H1 (cell line): ENCODE data around the gene RASGRP1.

Experiments used
- ATF3 ChIP-seq: IDR thresholded peaks from 2 replicates; pipeline ENCODE4 v1.6.1; 2011; ENCODE audit warnings: low read depth, mild to moderate bottlenecking, low read length; ENCODE audit not compliant: insufficient read depth
- BCL11A ChIP-seq, 2 experiments: IDR thresholded peaks; one replicate each; pipeline ENCODE4 v1.6.1; 2011; ENCODE audit warnings: low read depth in 2 of 2, low read length in 2 of 2, mild to moderate bottlenecking in 2 of 2
- CEBPB ChIP-seq: IDR thresholded peaks from 2 replicates; pipeline ENCODE4 v1.6.1; 2012; ENCODE audit warnings: low read depth, low read length
- CHD2 ChIP-seq: IDR thresholded peaks from 2 replicates; pipeline ENCODE4 v1.6.1; 2012; ENCODE audit warnings: low read length, improper control_type of control experiment
- CTCF ChIP-seq, 3 experiments: IDR thresholded peaks; 1 replicate in 2 of 3; 2 replicates in 1 of 3; pipeline versions ENCODE4 v1.5.1 to v1.6.1; 2011; ENCODE audit warnings: low read length in 3 of 3, mild to moderate bottlenecking in 3 of 3, inconsistent platforms in 2 of 3, low read depth in 1 of 3, moderate library complexity in 1 of 3; ENCODE audit not compliant: insufficient read depth in 1 of 3; ENCODE audit errors: control extremely low read depth in 1 of 3
- FOSL1 ChIP-seq: IDR thresholded peaks from 2 replicates; pipeline ENCODE4 v1.6.1; 2011; ENCODE audit warnings: mild to moderate bottlenecking, low read depth, low read length, moderate library complexity; ENCODE audit not compliant: insufficient read depth
- GTF2F1 ChIP-seq: IDR thresholded peaks from 2 replicates; pipeline ENCODE4 v1.6.1; 2012; ENCODE audit warnings: low read depth, low read length, improper control_type of control experiment, borderline replicate concordance
- HDAC2 ChIP-seq, 2 experiments: fragments of 300-600 bp in 1 of 2; sonication (generic) in 1 of 2; IDR thresholded peaks; 2 replicates each; pipeline ENCODE4 v1.6.1; 2011 to 2012; ENCODE audit warnings: low read depth in 2 of 2, low read length in 2 of 2, mild to moderate bottlenecking in 2 of 2, moderate library complexity in 2 of 2, borderline replicate concordance in 1 of 2, inconsistent platforms in 1 of 2
- JUND ChIP-seq: IDR thresholded peaks from 2 replicates; pipeline ENCODE4 v1.6.1; 2011; ENCODE audit warnings: mild to moderate bottlenecking, improper control_type of control experiment, low read length
- NANOG ChIP-seq: IDR thresholded peaks from 2 replicates; pipeline ENCODE4 v1.6.1; 2011; ENCODE audit warnings: low read length, low read depth, mild to moderate bottlenecking, inconsistent platforms; ENCODE audit not compliant: insufficient read depth, poor library complexity, severe bottlenecking
- POLR2A ChIP-seq, 2 experiments: IDR thresholded peaks; 1 replicate in 1 of 2; 2 replicates in 1 of 2; pipeline ENCODE4 v1.6.1; 2011; ENCODE audit warnings: low read depth in 2 of 2, low read length in 2 of 2, mild to moderate bottlenecking in 2 of 2; ENCODE audit errors: control extremely low read depth in 1 of 2
- RFX5 ChIP-seq: IDR thresholded peaks from 2 replicates; pipeline ENCODE4 v1.6.1; 2011; ENCODE audit warnings: low read depth, low read length, improper control_type of control experiment, borderline replicate concordance
- USF2 ChIP-seq: IDR thresholded peaks from 2 replicates; pipeline ENCODE4 v1.6.1; 2011; ENCODE audit warnings: low read length, improper control_type of control experiment

- TF ChIP-seq ATF3, result no peak
- no peak for TF ChIP-seq GTF2F1
- no peak for TF ChIP-seq USF2
- TF ChIP-seq CHD2, result no peak
- no peak for TF ChIP-seq CTCF (IDR thresholded peaks at IDR 0.05; ENCODE audit: control extremely low read depth in 1 of 3, insufficient read depth in 1 of 3, low read depth in 1 of 3, low read length in 3 of 3)
- no peak for TF ChIP-seq BCL11A (IDR thresholded peaks at IDR 0.05; ENCODE audit: low read depth in 2 of 2, low read length in 2 of 2)
- no peak for TF ChIP-seq JUND
- TF ChIP-seq POLR2A (IDR thresholded peaks at IDR 0.05; ENCODE audit: control extremely low read depth in 1 of 2, low read depth in 2 of 2, low read length in 2 of 2), result no peak
- TF ChIP-seq NANOG, result no peak
- no peak for TF ChIP-seq FOSL1
- no peak for TF ChIP-seq RFX5
- no peak for TF ChIP-seq HDAC2 (IDR thresholded peaks at IDR 0.05; ENCODE audit: borderline replicate concordance in 1 of 2, low read depth in 2 of 2, low read length in 2 of 2)
- no peak for TF ChIP-seq CEBPB
Observed at GRCh38 chr15:38516626-38517025, 48.0 kb downstream of the RASGRP1 start.
